ENCODE results near the gene PRUNE1. TPM values are rescaled to one million over a fixed set of nuclear protein-coding genes. Genes with fewer than 3 reads are reported as not detected.

PRUNE1 gene
- total RNA-seq, 1 donor from 2014 or later: 16.7 TPM

DNA sequence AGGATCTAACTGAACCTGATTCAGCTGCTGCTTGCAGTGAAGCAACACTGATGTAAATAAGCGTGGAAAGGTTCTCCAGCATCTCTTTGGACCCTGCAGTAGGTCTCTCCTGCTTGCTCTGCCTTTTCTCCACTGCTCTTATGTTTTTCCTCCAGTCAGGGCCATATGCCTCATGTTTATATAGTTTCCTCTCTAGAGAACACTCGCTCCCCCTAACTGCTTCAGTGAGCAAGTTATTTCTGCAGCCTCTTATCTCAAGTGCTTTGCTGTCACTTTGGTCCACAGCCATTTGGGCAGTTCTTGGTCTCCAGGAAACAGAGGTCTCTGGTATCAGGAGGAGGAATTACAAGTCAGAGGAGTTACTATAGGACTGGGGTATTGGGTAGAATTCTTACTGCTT, 5.3 kb downstream of the PRUNE1 start:
- no peak for TF ChIP-seq CTCF (IDR thresholded peaks at IDR 0.05; ENCODE audit: unreplicated experiment)
- DNase-seq (ENCODE audit: low spot score): no peak
- peaks cover 2% of the 10 kb centered on the region for H3K27me3 Mint-ChIP-seq (ENCODE audit: unreplicated experiment)
- H3K27ac Mint-ChIP-seq (ENCODE audit: unreplicated experiment): no peak overlapping the region
- no peaks in the 10 kb centered on the region for H3K9me3 Mint-ChIP-seq (ENCODE audit: unreplicated experiment)
- peaks cover 6% of the 10 kb centered on the region for H3K4me1 Mint-ChIP-seq (ENCODE audit: unreplicated experiment)
- H3K4me3 Mint-ChIP-seq (ENCODE audit: unreplicated experiment): no peak overlapping the region
- H3K36me3 Mint-ChIP-seq (ENCODE audit: low read depth, unreplicated experiment): no peaks in the 10 kb centered on the region

DNA sequence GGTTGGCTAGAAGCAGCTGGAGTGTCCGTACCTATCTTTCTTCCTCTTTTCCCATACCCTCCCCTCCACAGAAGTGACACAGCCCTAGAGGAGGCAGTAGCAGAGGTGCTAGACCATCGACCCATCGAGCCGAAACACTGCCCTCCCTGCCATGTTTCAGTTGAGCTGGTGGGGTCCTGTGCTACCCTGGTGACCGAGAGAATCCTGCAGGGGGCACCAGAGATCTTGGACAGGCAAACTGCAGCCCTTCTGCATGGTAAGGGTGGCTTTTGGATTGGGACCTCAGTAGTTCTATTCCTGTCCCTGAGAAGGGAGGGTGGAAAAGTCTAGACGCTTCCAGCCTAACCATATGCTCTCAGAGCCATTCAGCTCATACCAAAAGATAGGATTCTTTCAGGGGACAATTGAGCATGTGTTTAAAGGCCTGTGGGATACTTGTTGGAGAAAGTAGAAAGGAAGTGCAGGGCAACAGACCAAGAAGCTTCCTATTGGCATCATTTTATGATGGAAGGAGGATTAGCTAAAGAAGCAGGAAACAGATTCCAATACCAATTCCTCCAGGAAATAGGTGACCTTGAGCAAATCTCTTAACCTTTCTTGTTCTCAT, 16.4 kb downstream of the PRUNE1 start:
- peak; percentile 88 for DNase-seq (ENCODE audit: low spot score)
- Mint-ChIP-seq H3K36me3 (ENCODE audit: low read depth, unreplicated experiment) (peaks cover 18% of the 10 kb centered on the region), H3K4me1 (ENCODE audit: unreplicated experiment) (peaks cover 8% of the 10 kb centered on the region), H3K4me3 (ENCODE audit: unreplicated experiment) (no peak overlapping the region), H3K9me3 (ENCODE audit: unreplicated experiment) (no peaks in the 10 kb centered on the region), H3K27ac (ENCODE audit: unreplicated experiment) (no peak overlapping the region), H3K27me3 (ENCODE audit: unreplicated experiment) (no peaks in the 10 kb centered on the region)
- TF ChIP-seq CTCF (IDR thresholded peaks at IDR 0.05; ENCODE audit: unreplicated experiment): peak; percentile 68

DNA sequence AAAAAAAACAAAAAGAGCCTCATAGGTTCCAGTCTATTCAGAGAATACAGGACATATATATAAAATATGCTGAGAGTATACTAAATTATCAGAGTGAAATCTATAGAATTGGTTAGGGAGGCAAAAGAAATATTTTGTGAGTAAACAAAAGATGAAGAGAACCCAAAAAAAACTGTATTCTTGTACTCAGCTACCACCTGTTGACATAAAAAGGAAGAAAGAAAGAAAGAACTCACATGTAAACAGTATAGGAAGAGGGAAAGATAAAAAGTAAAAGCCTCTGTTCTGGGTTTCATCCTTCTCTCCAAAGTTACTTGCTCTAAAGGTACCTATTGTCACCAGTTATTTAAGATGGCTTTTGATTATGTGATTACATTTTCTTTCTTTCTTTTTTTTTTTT, 18.2 kb downstream of the PRUNE1 start:
- Mint-ChIP-seq H3K36me3 (ENCODE audit: low read depth, unreplicated experiment) (peaks cover 23% of the 10 kb centered on the region), H3K27me3 (ENCODE audit: unreplicated experiment) (no peaks in the 10 kb centered on the region), H3K4me1 (ENCODE audit: unreplicated experiment) (peaks cover 8% of the 10 kb centered on the region), H3K4me3 (ENCODE audit: unreplicated experiment) (peak overlapping the region; percentile 62), H3K27ac (ENCODE audit: unreplicated experiment) (no peak overlapping the region), H3K9me3 (ENCODE audit: unreplicated experiment) (no peaks in the 10 kb centered on the region)
- DNase-seq (ENCODE audit: low spot score): no peak
- TF ChIP-seq CTCF (IDR thresholded peaks at IDR 0.05; ENCODE audit: unreplicated experiment): no peak

GRCh38 chr1:151032164-151032563, 23.9 kb downstream of the PRUNE1 start:
- no peak overlapping the region for H3K27ac Mint-ChIP-seq (ENCODE audit: unreplicated experiment)
- no peak overlapping the region for H3K4me3 Mint-ChIP-seq (ENCODE audit: unreplicated experiment)
- H3K36me3 Mint-ChIP-seq (ENCODE audit: low read depth, unreplicated experiment): peaks cover 35% of the 10 kb centered on the region
- H3K9me3 Mint-ChIP-seq (ENCODE audit: unreplicated experiment): no peaks in the 10 kb centered on the region
- H3K27me3 Mint-ChIP-seq (ENCODE audit: unreplicated experiment): no peaks in the 10 kb centered on the region
- DNase-seq (ENCODE audit: low spot score): no peak
- H3K4me1 Mint-ChIP-seq (ENCODE audit: unreplicated experiment): no peaks in the 10 kb centered on the region
- TF ChIP-seq CTCF (IDR thresholded peaks at IDR 0.05; ENCODE audit: unreplicated experiment): no peak

GRCh38 chr1:151035167-151035566, 26.9 kb downstream of the PRUNE1 start:
- H3K9me3 Mint-ChIP-seq (ENCODE audit: unreplicated experiment): no peaks in the 10 kb centered on the region
- H3K27me3 Mint-ChIP-seq (ENCODE audit: unreplicated experiment): no peaks in the 10 kb centered on the region
- H3K4me3 Mint-ChIP-seq (ENCODE audit: unreplicated experiment): peak overlapping the region; percentile 2
- H3K27ac Mint-ChIP-seq (ENCODE audit: unreplicated experiment): no peak overlapping the region
- no peak for TF ChIP-seq CTCF (IDR thresholded peaks at IDR 0.05; ENCODE audit: unreplicated experiment)
- H3K36me3 Mint-ChIP-seq (ENCODE audit: low read depth, unreplicated experiment): peaks cover 25% of the 10 kb centered on the region
- no peak for DNase-seq (ENCODE audit: low spot score)
- H3K4me1 Mint-ChIP-seq (ENCODE audit: unreplicated experiment): no peaks in the 10 kb centered on the region
